Neural progenitor cell (in vitro differentiated cells): Measurements from ENCODE around the gene CNPY1. TPM values are rescaled to one million over a fixed set of nuclear protein-coding genes. Genes with fewer than 3 reads are reported as not detected.

ENCODE experiments used
- DNase-seq: peaks from one replicate; pipeline ENCODE4 v3.0.0-alpha.2; 2016; ENCODE audit warnings: low spot score
- H2AFZ ChIP-seq: fragments of 200-600 bp; sonication (generic); replicated peaks from 2 replicates; pipeline ENCODE4 v1.6.1; 2016; ENCODE audit warnings: antibody characterized with exemption
- H3F3A ChIP-seq: fragments of 200-600 bp; sonication (generic); 2 replicates; pipeline ENCODE4 v1.6.1; 2016; ENCODE audit warnings: antibody characterized with exemption, low read depth
- H3K27ac ChIP-seq: fragments of 200-600 bp; sonication (generic); 2 replicates; pipeline ENCODE4 v1.5.1; 2016; ENCODE audit warnings: mild to moderate bottlenecking
- H3K27me3 ChIP-seq: fragments of 200-600 bp; sonication (generic); 2 replicates; pipeline ENCODE4 v1.6.1; 2016; ENCODE audit warnings: mild to moderate bottlenecking, moderate library complexity
- H3K36me3 ChIP-seq: fragments of 200-600 bp; sonication (generic); 2 replicates; pipeline ENCODE4 v1.5.1; 2016
- H3K4me1 ChIP-seq: fragments of 200-600 bp; sonication (generic); 2 replicates; pipeline ENCODE4 v1.6.1; 2016; ENCODE audit warnings: mixed run types
- H3K4me2 ChIP-seq: fragments of 200-600 bp; sonication (generic); 2 replicates; pipeline ENCODE4 v1.6.1; 2016
- H3K4me3 ChIP-seq: fragments of 200-600 bp; sonication (generic); 2 replicates; pipeline ENCODE4 v1.5.1; 2016
- H3K79me2 ChIP-seq: fragments of 200-600 bp; sonication (generic); 2 replicates; pipeline ENCODE4 v1.6.1; 2016; ENCODE audit warnings: low read depth
- H3K9ac ChIP-seq: fragments of 200-600 bp; sonication (generic); 2 replicates; pipeline ENCODE4 v1.6.1; 2016
- H3K9me3 ChIP-seq: fragments of 200-600 bp; sonication (generic); 2 replicates; pipeline ENCODE4 v1.5.1; 2016; ENCODE audit warnings: low read depth
- H4K20me1 ChIP-seq: fragments of 200-600 bp; sonication (generic); 2 replicates; pipeline ENCODE4 v1.6.1; 2016; ENCODE audit warnings: low read depth
- H3K27ac Mint-ChIP-seq: 3 replicates; pipeline ENCODE4 v1.8.0; 2021; ENCODE audit warnings: mixed read lengths
- H3K27me3 Mint-ChIP-seq: 2 replicates; pipeline ENCODE4 v1.8.0; 2022; ENCODE audit warnings: low read depth, mild to moderate bottlenecking, inconsistent platforms, moderate library complexity, mixed read lengths; ENCODE audit not compliant: insufficient read depth
- H3K36me3 Mint-ChIP-seq: 3 replicates; pipeline ENCODE4 v1.8.0; 2021; ENCODE audit warnings: mixed read lengths
- H3K4me1 Mint-ChIP-seq: 3 replicates; pipeline ENCODE4 v1.8.0; 2021; ENCODE audit warnings: mixed read lengths
- H3K4me3 Mint-ChIP-seq: 3 replicates; pipeline ENCODE4 v1.8.0; 2021; ENCODE audit warnings: mild to moderate bottlenecking, moderate library complexity, mixed read lengths
- H3K9me3 Mint-ChIP-seq: 3 replicates; pipeline ENCODE4 v1.8.0; 2020; ENCODE audit warnings: mixed read lengths
- CTCF ChIP-seq: fragments of 200-600 bp; sonication (generic); IDR thresholded peaks from 2 replicates; pipeline ENCODE4 v1.5.1; 2017; ENCODE audit warnings: antibody characterized with exemption, mild to moderate bottlenecking
- EZH2 ChIP-seq: fragments of 200-600 bp; sonication (generic); IDR thresholded peaks from 2 replicates; pipeline ENCODE4 v1.6.1; 2017; ENCODE audit warnings: antibody characterized with exemption, mild to moderate bottlenecking, moderate library complexity
- EZH2phosphoT487 ChIP-seq: fragments of 200-600 bp; sonication (generic); IDR thresholded peaks from 2 replicates; pipeline ENCODE4 v1.6.1; 2017; ENCODE audit warnings: antibody characterized with exemption
- total RNA-seq: library from RNA; depleted of rRNA; stranded (reverse); fragments of >200 nt; gene quantifications from 2 replicates; pipeline ENCODE4 v1.2.3, GENCODE V29; 2015; ENCODE audit warnings: low replicate concordance

The CNPY1 gene
- total RNA-seq, 1 donor from 2014 or later: not detected

GRCh38 chr7:155560982-155561686 lies 14.8 kb upstream of the CNPY1 start:
- no peak overlapping the region for H3K4me3 ChIP-seq
- Mint-ChIP-seq H3K36me3 (no peaks in the 10 kb centered on the region), H3K4me3 (no peak overlapping the region), H3K9me3 (no peaks in the 10 kb centered on the region), H3K4me1 (peaks cover 17% of the 10 kb centered on the region), H3K27ac (peak overlapping the region; percentile 78), H3K27me3 (peaks cover 9% of the 10 kb centered on the region)
- no peaks in the 10 kb centered on the region for H3K36me3 ChIP-seq
- H3K27me3 ChIP-seq: no peaks in the 10 kb centered on the region
- no peaks in the 10 kb centered on the region for H3K9me3 ChIP-seq
- no peak for DNase-seq
- H3F3A ChIP-seq: no peaks in the 10 kb centered on the region
- H2AFZ ChIP-seq: no peak overlapping the region
- no peaks in the 10 kb centered on the region for H3K4me1 ChIP-seq
- H3K27ac ChIP-seq: no peak overlapping the region
- no peaks in the 10 kb centered on the region for H4K20me1 ChIP-seq
- H3K79me2 ChIP-seq: no peaks in the 10 kb centered on the region
- no peak overlapping the region for H3K9ac ChIP-seq
- no peak for TF ChIP-seq EZH2
- TF ChIP-seq EZH2phosphoT487: no peak
- TF ChIP-seq CTCF: no peak
- no peak overlapping the region for H3K4me2 ChIP-seq

GRCh38 chr7:155560196-155560885 lies 14.0 kb upstream of the CNPY1 start:
- no peak overlapping the region for H3K9ac ChIP-seq
- Mint-ChIP-seq H3K4me1 (peaks cover 21% of the 10 kb centered on the region), H3K4me3 (no peak overlapping the region), H3K36me3 (no peaks in the 10 kb centered on the region), H3K9me3 (no peaks in the 10 kb centered on the region), H3K27me3 (peaks cover 9% of the 10 kb centered on the region), H3K27ac (peak overlapping the region; percentile 64)
- no peak overlapping the region for H3K4me3 ChIP-seq
- no peak for DNase-seq
- H3K79me2 ChIP-seq: no peaks in the 10 kb centered on the region
- H3K4me2 ChIP-seq: no peak overlapping the region
- no peaks in the 10 kb centered on the region for H3K9me3 ChIP-seq
- no peak for TF ChIP-seq CTCF
- TF ChIP-seq EZH2phosphoT487: no peak
- TF ChIP-seq EZH2: no peak
- H2AFZ ChIP-seq: no peak overlapping the region
- no peaks in the 10 kb centered on the region for H3K36me3 ChIP-seq
- no peak overlapping the region for H3K27ac ChIP-seq
- H4K20me1 ChIP-seq: no peaks in the 10 kb centered on the region
- H3F3A ChIP-seq: no peaks in the 10 kb centered on the region
- no peaks in the 10 kb centered on the region for H3K27me3 ChIP-seq
- H3K4me1 ChIP-seq: no peaks in the 10 kb centered on the region

- DNase-seq: no peak
- peaks cover 21% of the 10 kb centered on the region for H3K4me1 Mint-ChIP-seq
- no peak overlapping the region for H3K27ac ChIP-seq
- H3K79me2 ChIP-seq: no peaks in the 10 kb centered on the region
- no peak overlapping the region for H3K27ac Mint-ChIP-seq
- H2AFZ ChIP-seq: no peak overlapping the region
- no peak for TF ChIP-seq EZH2phosphoT487
- no peak for TF ChIP-seq EZH2
- TF ChIP-seq CTCF: no peak
- H3K36me3 ChIP-seq: no peaks in the 10 kb centered on the region
- no peak overlapping the region for H3K9ac ChIP-seq
- no peaks in the 10 kb centered on the region for H3K27me3 ChIP-seq
- H3K9me3 ChIP-seq: no peaks in the 10 kb centered on the region
- H3K27me3 Mint-ChIP-seq: peaks cover 9% of the 10 kb centered on the region
- H3K4me3 Mint-ChIP-seq: no peak overlapping the region
- H3K4me1 ChIP-seq: no peaks in the 10 kb centered on the region
- no peaks in the 10 kb centered on the region for H3F3A ChIP-seq
- no peak overlapping the region for H3K4me3 ChIP-seq
- H3K36me3 Mint-ChIP-seq: no peaks in the 10 kb centered on the region
- no peaks in the 10 kb centered on the region for H4K20me1 ChIP-seq
- no peak overlapping the region for H3K4me2 ChIP-seq
- H3K9me3 Mint-ChIP-seq: peaks cover under 1% of the 10 kb centered on the region
These were observed 13.3 kb upstream of the CNPY1 start for GRCh38 chr7:155559519-155560108.
